Trophoblast cell (in vitro differentiated cells and primary cell): ENCODE measurements around the gene GNAO1.

Experiments
- DNase-seq, 2 donors: peaks; one replicate each; pipeline ENCODE4 v3.0.0-alpha.2; 2016
- H2AFZ ChIP-seq: 2 replicates; pipeline ENCODE4 v1.6.1; 2013; ENCODE audit warnings: low read length, moderate library complexity, mild to moderate bottlenecking; ENCODE audit not compliant: insufficient read depth, poor library complexity
- H2AK5ac ChIP-seq: 2 replicates; pipeline ENCODE4 v1.6.1; 2013; ENCODE audit warnings: mild to moderate bottlenecking, low read length
- H2BK120ac ChIP-seq: 2 replicates; pipeline ENCODE4 v1.6.1; 2013; ENCODE audit warnings: low read length, mild to moderate bottlenecking, moderate library complexity; ENCODE audit not compliant: insufficient read depth, poor library complexity
- H2BK12ac ChIP-seq: 2 replicates; pipeline ENCODE4 v1.6.1; 2013; ENCODE audit warnings: mild to moderate bottlenecking, low read length, moderate library complexity
- H2BK5ac ChIP-seq: 2 replicates; pipeline ENCODE4 v1.6.1; 2013; ENCODE audit warnings: low read length, low read depth, moderate library complexity, mild to moderate bottlenecking; ENCODE audit not compliant: poor library complexity
- H3K14ac ChIP-seq: 2 replicates; pipeline ENCODE4 v1.6.1; 2013; ENCODE audit warnings: mild to moderate bottlenecking, low read length
- H3K18ac ChIP-seq: 2 replicates; pipeline ENCODE4 v1.6.1; 2013; ENCODE audit warnings: mild to moderate bottlenecking, low read length
- H3K23ac ChIP-seq: 2 replicates; pipeline ENCODE4 v1.6.1; 2013; ENCODE audit warnings: low read length
- H3K27ac ChIP-seq: 2 replicates; pipeline ENCODE4 v1.5.1; 2013; ENCODE audit warnings: low read depth, mild to moderate bottlenecking, inconsistent platforms, low read length, moderate library complexity
- H3K27me3 ChIP-seq: 2 replicates; pipeline ENCODE4 v1.6.1; 2013; ENCODE audit warnings: inconsistent platforms, mild to moderate bottlenecking, low read length, moderate library complexity; ENCODE audit not compliant: insufficient read depth
- H3K36me3 ChIP-seq, 2 experiments: 1 replicate in 1 of 2; 2 replicates in 1 of 2; pipeline ENCODE4 v1.6.1; 2013; ENCODE audit warnings: low read length in 2 of 2, mild to moderate bottlenecking in 2 of 2, moderate library complexity in 1 of 2; ENCODE audit not compliant: insufficient read depth in 2 of 2, control insufficient read depth in 1 of 2
- H3K4ac ChIP-seq: 2 replicates; pipeline ENCODE4 v1.6.1; 2013; ENCODE audit warnings: low read depth, mild to moderate bottlenecking, low read length, moderate library complexity
- H3K4me1 ChIP-seq, 2 experiments: 1 replicate in 1 of 2; 2 replicates in 1 of 2; pipeline ENCODE4 v1.6.1; 2013; ENCODE audit warnings: low read length in 2 of 2, mild to moderate bottlenecking in 2 of 2, moderate library complexity in 1 of 2; ENCODE audit not compliant: insufficient read depth in 2 of 2, control insufficient read depth in 1 of 2
- H3K4me2 ChIP-seq: 2 replicates; pipeline ENCODE4 v1.6.1; 2013; ENCODE audit warnings: inconsistent platforms, mild to moderate bottlenecking, low read length, moderate library complexity
- H3K4me3 ChIP-seq: 2 replicates; pipeline ENCODE4 v1.5.1; 2013; ENCODE audit warnings: mild to moderate bottlenecking, low read depth, low read length, inconsistent platforms
- H3K79me1 ChIP-seq: one replicate; pipeline ENCODE4 v1.6.1; 2013; ENCODE audit warnings: low read length
- H3K79me2 ChIP-seq: 2 replicates; pipeline ENCODE4 v1.6.1; 2013; ENCODE audit warnings: low read length, mild to moderate bottlenecking; ENCODE audit not compliant: control insufficient read depth, insufficient read depth, poor library complexity
- H3K9ac ChIP-seq: 2 replicates; pipeline ENCODE4 v1.6.1; 2013; ENCODE audit warnings: mild to moderate bottlenecking, low read length
- H3K9me3 ChIP-seq: 2 replicates; pipeline ENCODE4 v1.6.1; 2013; ENCODE audit warnings: low read depth, mild to moderate bottlenecking, control low read depth, inconsistent platforms, low read length; ENCODE audit not compliant: insufficient read depth
- H4K12ac ChIP-seq: 2 replicates; pipeline ENCODE4 v1.6.1; 2013; ENCODE audit warnings: low read depth, mild to moderate bottlenecking, low read length, moderate library complexity
- H4K8ac ChIP-seq: 2 replicates; pipeline ENCODE4 v1.6.1; 2013; ENCODE audit warnings: low read depth, mild to moderate bottlenecking, low read length, moderate library complexity
- H4K91ac ChIP-seq: one replicate; pipeline ENCODE4 v1.6.1; 2013; ENCODE audit warnings: low read depth, mild to moderate bottlenecking, low read length, moderate library complexity
- WGBS: extraction: QIAGEN DNeasy Blood & Tissue Kit; methylation state at CpG from one replicate; pipeline ENCODE4 v1.1.7; 2013; ENCODE audit warnings: missing lambda C conversion rate; ENCODE audit not compliant: insufficient read length, insufficient coverage; ENCODE audit errors: extremely low coverage; 5-methylcytosine and 5-hydroxymethylcytosine counted together

The GNAO1 gene

GRCh38 chr16:56204816-56205215 is 13.5 kb downstream of the GNAO1 start:
- Histone ChIP-seq H2BK12ac (no peak overlapping the region), H3K9ac (no peak overlapping the region), H3K36me3 (no peaks in the 10 kb centered on the region), H3K4me3 (no peak overlapping the region), H3K79me2 (no peaks in the 10 kb centered on the region), H2AFZ (no peak overlapping the region), H3K27me3 (no peaks in the 10 kb centered on the region), H4K12ac (no peak overlapping the region), H3K18ac (no peak overlapping the region), H3K9me3 (no peaks in the 10 kb centered on the region), H2AK5ac (no peak overlapping the region), H2BK120ac (no peak overlapping the region), H3K14ac (no peak overlapping the region), H3K4me2 (no peak overlapping the region), H2BK5ac (no peak overlapping the region), H3K4ac (no peak overlapping the region), H4K8ac (no peak overlapping the region), H3K4me1 (no peaks in the 10 kb centered on the region), H3K79me1 (no peaks in the 10 kb centered on the region), H4K91ac (no peak overlapping the region), H3K23ac (no peak overlapping the region), H3K27ac (no peak overlapping the region)
- WGBS, result no CpG with 5 or more reads among the region's 4 CpGs
- DNase-seq, result no peak

- Histone ChIP-seq H3K14ac (no peak overlapping the region), H3K9ac (no peak overlapping the region), H3K9me3 (no peaks in the 10 kb centered on the region), H3K4me1 (peaks cover 5 to 7% of the 10 kb centered on the region in 2 experiments), H2BK5ac (no peak overlapping the region), H2BK12ac (no peak overlapping the region), H3K4me2 (no peak overlapping the region), H3K27me3 (no peaks in the 10 kb centered on the region), H3K4me3 (no peak overlapping the region), H3K23ac (no peak overlapping the region), H4K91ac (no peak overlapping the region), H3K79me2 (no peaks in the 10 kb centered on the region), H3K36me3 (no peaks in the 10 kb centered on the region), H4K8ac (no peak overlapping the region), H3K18ac (no peak overlapping the region), H3K79me1 (no peaks in the 10 kb centered on the region), H2AFZ (no peak overlapping the region), H4K12ac (no peak overlapping the region), H2AK5ac (no peak overlapping the region), H2BK120ac (no peak overlapping the region), H3K27ac (no peak overlapping the region), H3K4ac (no peak overlapping the region)
- WGBS, result no CpG with 5 or more reads among the region's 1 CpG
- DNase-seq, result no peak
These were observed 15.7 kb downstream of the GNAO1 start for GRCh38 chr16:56206951-56207350.

GRCh38 chr16:56207421-56207820 is 16.1 kb downstream of the GNAO1 start:
- no peak overlapping the region for H2BK12ac ChIP-seq
- WGBS, result no CpG with 5 or more reads among the region's 2 CpGs
- H3K27ac ChIP-seq, result no peak overlapping the region
- no peak overlapping the region for H2AK5ac ChIP-seq
- H3K23ac ChIP-seq, result no peak overlapping the region
- DNase-seq, result no peak
- H3K4me2 ChIP-seq, result no peak overlapping the region
- no peaks in the 10 kb centered on the region for H3K79me1 ChIP-seq
- no peak overlapping the region for H2BK5ac ChIP-seq
- H3K14ac ChIP-seq, result no peak overlapping the region
- H3K79me2 ChIP-seq, result no peaks in the 10 kb centered on the region
- peaks cover 8 to 10% of the 10 kb centered on the region in 2 experiments for H3K4me1 ChIP-seq
- no peak overlapping the region for H3K4ac ChIP-seq
- H3K27me3 ChIP-seq, result no peaks in the 10 kb centered on the region
- H4K91ac ChIP-seq, result no peak overlapping the region
- no peak overlapping the region for H3K9ac ChIP-seq
- no peak overlapping the region for H3K4me3 ChIP-seq
- H4K8ac ChIP-seq, result no peak overlapping the region
- H3K9me3 ChIP-seq, result no peaks in the 10 kb centered on the region
- H3K36me3 ChIP-seq, result no peaks in the 10 kb centered on the region
- no peak overlapping the region for H2BK120ac ChIP-seq
- H4K12ac ChIP-seq, result no peak overlapping the region
- no peak overlapping the region for H2AFZ ChIP-seq
- H3K18ac ChIP-seq, result no peak overlapping the region

GRCh38 chr16:56211435-56211981 is 20.2 kb downstream of the GNAO1 start:
- no peaks in the 10 kb centered on the region for H3K79me2 ChIP-seq
- no peak overlapping the region for H3K18ac ChIP-seq
- no CpG with 5 or more reads among the region's 7 CpGs for WGBS
- H3K9me3 ChIP-seq, result no peaks in the 10 kb centered on the region
- no peak overlapping the region for H2BK12ac ChIP-seq
- no peaks in the 10 kb centered on the region for H3K79me1 ChIP-seq
- H4K8ac ChIP-seq, result no peak overlapping the region
- H3K4me2 ChIP-seq, result no peak overlapping the region
- H3K4me3 ChIP-seq, result no peak overlapping the region
- no peak overlapping the region for H2BK120ac ChIP-seq
- peaks cover 8 to 14% of the 10 kb centered on the region in 2 experiments for H3K4me1 ChIP-seq
- peak overlapping the region; percentile 52 for H3K27ac ChIP-seq
- no peak overlapping the region for H3K4ac ChIP-seq
- H2BK5ac ChIP-seq, result no peak overlapping the region
- H3K23ac ChIP-seq, result no peak overlapping the region
- no peak overlapping the region for H2AK5ac ChIP-seq
- H4K91ac ChIP-seq, result no peak overlapping the region
- no peak overlapping the region for H2AFZ ChIP-seq
- H3K14ac ChIP-seq, result no peak overlapping the region
- H3K9ac ChIP-seq, result no peak overlapping the region
- no peaks in the 10 kb centered on the region for H3K36me3 ChIP-seq
- no peaks in the 10 kb centered on the region for H3K27me3 ChIP-seq
- H4K12ac ChIP-seq, result no peak overlapping the region
- no peak for DNase-seq
